ENCODE data around the gene RBP5.

The RBP5 gene

DNA sequence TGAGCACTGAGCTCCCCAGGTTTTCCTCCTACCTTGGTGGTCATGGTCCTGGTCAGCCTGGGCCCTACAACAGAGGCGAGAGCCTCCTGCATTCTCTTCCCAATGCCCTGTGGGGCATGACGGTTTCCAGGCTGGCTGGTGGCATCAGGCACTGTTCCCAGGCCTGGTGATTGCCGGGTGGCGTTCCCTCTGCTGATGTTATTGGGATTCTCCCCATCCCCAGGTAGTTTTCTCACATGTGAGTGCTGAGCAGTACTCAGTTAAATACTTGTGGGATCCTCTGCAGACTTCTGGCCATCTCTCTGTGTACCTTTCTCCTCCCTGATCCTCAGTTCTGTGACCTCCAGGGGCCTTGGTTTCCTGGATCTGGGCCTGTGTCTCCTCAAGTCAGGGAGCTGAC, 52.2 kb downstream of the RBP5 start:
- Mint-ChIP-seq H3K27me3 (peaks cover 19% of the 10 kb centered on the region), H3K4me1 (ENCODE audit: low read depth) (peaks cover 7% of the 10 kb centered on the region), H3K9me3 (no peaks in the 10 kb centered on the region), H3K4me3 (no peak overlapping the region), H3K27ac (no peak overlapping the region), H3K36me3 (ENCODE audit: low read depth) (no peaks in the 10 kb centered on the region)
- intact Hi-C loops (cut with micrococcal nuclease): no loop called here

DNA sequence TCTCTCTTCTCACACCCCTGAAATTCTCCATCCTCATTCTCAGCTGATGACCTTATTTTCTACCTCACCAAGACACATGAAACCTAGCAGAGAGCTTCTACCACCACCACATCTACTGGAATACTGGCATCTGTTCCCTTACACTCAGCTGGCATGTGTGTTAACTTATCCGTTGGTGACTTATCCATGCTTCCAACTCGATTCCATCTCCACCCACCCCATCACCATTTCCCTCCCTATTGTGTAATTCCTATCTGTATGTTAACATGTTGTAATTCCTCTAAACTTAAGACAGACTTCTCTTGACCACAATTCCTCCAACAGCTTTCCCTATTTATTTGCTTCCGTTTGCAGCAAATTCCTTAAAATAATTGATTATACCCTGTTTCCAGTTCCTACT, 52.8 kb downstream of the RBP5 start:
- H3K4me3 Mint-ChIP-seq: no peak overlapping the region
- H3K4me1 Mint-ChIP-seq (ENCODE audit: low read depth): peaks cover 7% of the 10 kb centered on the region
- intact Hi-C loops (cut with micrococcal nuclease): no loop called here
- H3K36me3 Mint-ChIP-seq (ENCODE audit: low read depth): no peaks in the 10 kb centered on the region
- no peaks in the 10 kb centered on the region for H3K9me3 Mint-ChIP-seq
- H3K27me3 Mint-ChIP-seq: peaks cover 19% of the 10 kb centered on the region
- H3K27ac Mint-ChIP-seq: no peak overlapping the region

DNA sequence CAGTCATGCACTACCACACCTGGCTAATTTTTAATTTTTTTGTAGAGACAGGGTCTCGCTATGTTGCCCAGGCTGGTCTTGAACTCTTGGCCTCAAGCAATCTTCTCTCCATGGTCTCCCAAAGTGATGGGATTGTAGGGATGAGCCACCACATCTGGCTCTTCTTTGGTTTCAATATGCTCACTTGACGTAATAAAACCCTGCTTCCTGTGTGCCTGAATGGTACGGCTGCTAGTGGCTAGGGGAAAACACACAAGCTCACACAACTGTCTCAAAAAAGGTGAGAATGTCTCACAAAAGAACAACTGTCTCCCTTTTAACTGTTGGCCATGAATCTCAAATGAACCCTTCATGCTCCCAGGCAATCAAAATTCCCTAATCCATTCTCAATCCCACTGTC, 53.2 kb downstream of the RBP5 start:
- peaks cover 19% of the 10 kb centered on the region for H3K27me3 Mint-ChIP-seq
- peaks cover 7% of the 10 kb centered on the region for H3K4me1 Mint-ChIP-seq (ENCODE audit: low read depth)
- no peak overlapping the region for H3K4me3 Mint-ChIP-seq
- H3K9me3 Mint-ChIP-seq: no peaks in the 10 kb centered on the region
- no peak overlapping the region for H3K27ac Mint-ChIP-seq
- intact Hi-C loops (cut with micrococcal nuclease): no loop called here
- H3K36me3 Mint-ChIP-seq (ENCODE audit: low read depth): no peaks in the 10 kb centered on the region

- Mint-ChIP-seq H3K36me3 (ENCODE audit: low read depth) (no peaks in the 10 kb centered on the region), H3K4me1 (ENCODE audit: low read depth) (peaks cover 7% of the 10 kb centered on the region), H3K27me3 (peaks cover 19% of the 10 kb centered on the region), H3K4me3 (no peak overlapping the region), H3K9me3 (no peaks in the 10 kb centered on the region), H3K27ac (no peak overlapping the region)
- intact Hi-C loops (cut with micrococcal nuclease): no loop called here
These were observed 54.7 kb downstream of the RBP5 start for GRCh38 chr12:7073946-7074345.

All from dendritic cell treated with granulocyte-macrophage colony-stimulating factor and Interleukin-4, amounts not matched to agents 40 ng/mL and 50 ng/mL, for 4 days (primary cell).